Stimulated activated naive CD4-positive, alpha-beta T cell (primary cell): ENCODE data around the gene FBLL1.
"Not testable (repeated sequence)": the region's sequence is repeated elsewhere in the genome, so short reads cannot be mapped to it uniquely, and the experiment has no call there.

ENCODE experiments used
- DNase-seq, 6 experiments: peaks; one replicate each; lab custom pipeline; 2025; lab: John Stamatoyannopoulos, UW

FBLL1 gene

DNA sequence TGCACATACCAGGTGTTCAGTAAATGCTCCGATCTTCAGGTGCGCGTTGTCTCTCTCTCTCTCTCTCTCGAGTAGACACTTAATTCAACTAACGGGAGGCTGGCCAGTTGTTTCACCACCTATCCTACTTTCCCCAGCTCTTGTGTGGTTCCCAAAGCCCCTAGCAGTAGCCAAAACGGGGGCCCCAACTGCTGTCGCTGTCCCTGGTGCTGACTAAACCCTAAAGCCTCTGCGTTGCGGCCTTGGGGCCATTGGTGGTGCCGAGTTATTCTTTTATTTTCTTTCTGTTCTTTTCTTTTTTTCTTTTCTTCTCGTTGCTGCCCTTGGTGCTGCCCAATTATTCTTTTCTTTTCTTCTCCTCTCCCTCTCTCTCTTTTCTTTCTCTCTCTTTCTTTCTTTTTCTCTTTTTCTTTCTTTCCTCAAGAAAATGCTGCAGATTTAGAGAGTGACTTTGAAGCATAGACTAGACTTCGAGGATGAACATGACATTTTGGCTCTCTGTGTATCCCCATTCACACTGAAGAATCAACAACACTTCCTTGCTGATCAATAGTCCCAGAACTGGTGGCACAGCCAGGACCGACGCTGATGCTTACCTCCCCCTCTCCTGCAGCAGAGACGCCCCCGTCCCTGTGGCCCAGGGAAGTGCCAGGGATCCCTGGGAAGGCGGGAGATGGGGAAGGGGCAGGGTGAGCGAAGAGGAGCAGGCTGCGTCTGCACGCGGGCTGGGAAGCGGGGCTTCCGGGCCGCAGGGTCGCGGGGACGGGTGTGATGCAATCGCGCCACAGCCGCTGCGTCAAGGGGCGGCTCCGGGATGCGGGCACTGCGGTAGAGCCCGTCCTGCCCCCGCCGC, at the start of gene FBLL1:
Gene FBLL1 (plus strand): TSS at position 785 of the 853 bp plus-strand sequence. CDS start 200 bp downstream, outside the sequence.
- DNase-seq = peak in 2 of 6 experiments; percentile 6 to 14

DNA sequence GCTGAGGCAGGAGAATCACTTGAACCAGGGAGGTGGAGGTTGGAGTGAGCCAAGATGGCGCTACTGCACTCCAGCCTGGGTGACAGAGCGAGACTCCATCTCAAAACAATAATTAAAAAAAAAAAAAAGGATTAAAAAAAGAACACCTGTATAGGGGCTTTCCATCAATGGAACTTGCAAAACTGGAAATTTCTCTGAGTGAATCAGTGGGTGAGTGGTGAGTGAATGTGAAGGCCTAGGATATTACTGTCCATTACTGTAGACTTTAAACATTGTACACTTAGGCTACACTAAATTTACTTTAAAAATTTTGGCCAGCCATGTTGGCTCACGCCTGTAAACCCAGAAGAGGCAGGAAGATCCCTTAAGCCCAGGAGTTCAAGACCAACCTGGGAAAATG, 48.5 kb upstream of the FBLL1 start:
- DNase-seq = no peak

DNA sequence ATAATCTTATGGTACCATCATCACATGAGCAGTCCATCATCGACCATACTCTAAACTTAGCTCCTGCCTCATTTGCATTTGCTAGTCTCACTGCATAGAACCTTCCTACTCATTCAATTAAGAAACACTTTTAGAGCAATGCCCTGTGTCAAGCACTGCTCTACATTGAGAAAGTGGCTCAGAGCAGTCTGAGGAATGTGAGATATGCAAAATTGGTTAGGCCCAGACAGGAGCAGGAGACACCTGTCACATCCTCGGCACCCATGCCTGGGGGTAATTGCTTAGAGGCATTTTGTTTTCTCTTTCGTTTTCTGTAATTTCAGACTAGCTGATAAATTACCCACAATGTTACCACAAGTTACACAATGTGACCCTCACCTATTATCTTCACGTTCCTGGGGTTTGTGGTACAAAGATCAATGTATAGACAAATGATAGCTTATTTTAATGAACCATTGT, 47.7 kb upstream of the FBLL1 start:
- DNase-seq = no peak

DNA sequence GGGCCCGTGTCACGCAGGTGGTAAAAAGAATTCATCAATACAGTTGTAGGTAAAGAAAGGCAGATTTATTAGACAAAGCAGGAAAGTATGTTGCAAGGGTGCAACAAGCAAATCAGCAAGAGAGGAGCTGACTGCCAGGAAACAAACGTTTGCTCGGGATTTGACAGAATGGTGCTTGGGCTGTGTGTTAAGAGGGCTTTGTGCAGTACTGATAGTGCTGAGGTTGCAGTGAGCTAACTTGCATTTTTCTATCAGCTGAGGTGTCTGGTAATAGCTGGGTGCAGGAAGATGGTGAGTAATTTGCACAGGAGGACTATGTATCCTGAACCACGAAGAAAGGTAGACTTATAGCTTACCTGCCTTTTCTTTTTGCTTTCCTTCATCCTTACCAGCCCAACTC, 46.7 kb upstream of the FBLL1 start:
- DNase-seq = no peak

DNA sequence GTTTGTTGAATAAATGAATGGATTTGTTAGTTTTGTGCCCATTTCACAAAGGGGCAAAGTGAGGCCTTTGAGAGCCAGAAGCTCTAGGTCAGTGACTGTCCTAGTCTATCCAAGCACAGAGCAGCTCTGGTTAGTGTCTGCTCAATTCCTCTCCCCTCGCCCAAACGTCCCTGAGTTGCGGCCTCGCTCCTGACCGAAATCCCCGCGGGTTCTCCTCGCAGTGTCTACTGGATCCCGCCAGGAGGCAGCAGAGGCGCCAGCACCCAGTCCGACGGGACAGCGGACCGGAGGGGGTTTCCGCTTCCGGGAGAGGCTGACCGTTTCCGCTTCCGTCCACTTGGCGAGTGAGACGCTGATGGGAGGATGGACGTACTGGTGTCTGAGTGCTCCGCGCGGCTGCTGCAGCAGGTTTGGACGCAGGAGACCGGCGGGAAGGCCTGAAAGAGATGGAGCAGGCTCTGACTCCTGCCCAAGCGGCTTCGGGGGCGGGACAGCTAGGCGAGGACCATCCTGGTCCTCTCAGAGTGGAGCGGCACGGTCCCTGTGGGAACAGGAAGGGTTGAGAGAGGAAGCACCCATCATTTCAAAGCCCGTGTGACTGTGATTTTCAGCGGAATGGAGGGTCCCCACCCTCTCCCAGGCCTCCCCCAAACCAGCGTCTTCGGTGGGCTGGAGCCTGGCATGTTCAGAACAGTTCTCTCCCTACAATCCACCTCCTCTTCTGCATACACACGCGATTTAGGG, 42.8 kb upstream of the FBLL1 start, which contains the start of gene RARS1:
Gene RARS1 (plus strand): TSS at position 336 of the 744 bp plus-strand sequence. CDS start 28 bp downstream, at position 364.
- DNase-seq = peak; percentile 58 to 83 (median 73)

DNA sequence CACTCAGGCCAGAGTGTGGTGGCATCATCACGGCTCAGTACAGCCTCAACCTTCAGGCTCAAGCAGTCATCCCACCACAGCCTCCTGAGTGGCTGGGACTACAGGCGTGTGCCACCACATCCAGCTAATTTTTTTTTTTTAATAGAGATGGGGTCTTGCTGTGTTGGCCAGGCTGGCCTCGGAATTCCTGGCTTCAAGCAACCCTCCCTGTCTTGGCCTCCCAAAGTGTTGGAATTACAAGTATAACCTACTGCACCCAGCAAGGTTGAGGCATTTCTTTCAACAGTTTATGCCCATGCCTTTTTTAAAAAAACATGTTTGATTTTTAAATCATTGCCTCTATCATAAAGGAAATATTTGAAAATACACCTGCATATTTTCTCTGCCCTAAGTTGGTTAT, 40.0 kb upstream of the FBLL1 start:
- DNase-seq = no peak

DNA sequence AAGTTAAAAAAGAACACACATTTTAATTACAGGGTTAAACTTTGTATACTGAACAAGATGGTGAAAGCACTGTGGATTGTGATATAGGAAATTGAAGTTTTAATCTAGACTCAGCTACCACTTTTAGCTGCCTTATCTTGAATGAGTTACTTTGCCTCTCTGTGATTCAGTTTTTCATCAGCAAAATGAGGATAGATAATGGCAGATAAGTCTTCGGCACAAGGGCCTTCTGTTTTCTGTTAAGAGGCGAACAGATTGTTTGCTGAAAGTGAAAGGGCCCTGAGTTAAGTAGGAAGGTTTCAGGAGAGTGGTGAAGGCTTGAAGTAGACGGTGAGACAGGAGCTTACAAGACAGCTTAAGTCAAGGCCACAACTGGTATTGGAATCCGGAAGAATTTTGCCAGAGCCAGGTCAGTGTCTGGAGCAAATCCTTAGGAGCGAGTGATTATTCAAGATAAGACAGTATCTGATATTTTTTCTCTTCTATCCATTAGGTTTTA, 35.0 kb upstream of the FBLL1 start:
- DNase-seq = no peak

DNA sequence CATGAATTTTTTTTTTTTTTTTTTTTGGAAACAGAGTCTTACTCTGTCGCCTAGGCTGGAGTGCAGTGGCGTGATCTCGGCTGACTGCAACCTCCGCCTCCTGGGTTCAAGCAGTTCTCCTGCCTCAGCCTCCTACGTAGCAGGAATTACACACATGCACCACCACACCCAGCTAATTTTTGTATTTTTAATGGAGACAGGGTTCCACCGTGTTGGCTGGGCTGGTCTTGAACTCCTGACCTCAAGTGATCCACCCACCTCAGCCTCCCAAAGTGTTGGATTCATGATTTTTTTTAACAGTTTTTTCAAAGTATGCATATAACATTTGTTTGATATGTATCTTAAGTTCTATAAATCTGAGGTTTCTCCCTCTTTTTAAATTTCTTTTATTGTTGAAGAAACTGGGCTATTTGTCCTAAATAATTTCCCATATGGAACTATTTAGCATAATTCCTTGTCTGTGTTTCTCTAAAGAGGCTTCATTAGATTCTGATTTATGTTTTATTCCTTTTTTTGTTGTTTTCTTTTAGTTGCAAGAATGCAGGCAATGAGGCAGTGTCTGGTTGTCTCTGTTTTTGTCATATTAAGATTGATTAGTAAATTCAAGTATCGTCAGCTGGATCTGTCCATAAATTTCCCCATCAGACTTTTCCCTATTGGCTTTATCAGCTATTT, 26.4 kb upstream of the FBLL1 start:
- DNase-seq = no peak

DNA sequence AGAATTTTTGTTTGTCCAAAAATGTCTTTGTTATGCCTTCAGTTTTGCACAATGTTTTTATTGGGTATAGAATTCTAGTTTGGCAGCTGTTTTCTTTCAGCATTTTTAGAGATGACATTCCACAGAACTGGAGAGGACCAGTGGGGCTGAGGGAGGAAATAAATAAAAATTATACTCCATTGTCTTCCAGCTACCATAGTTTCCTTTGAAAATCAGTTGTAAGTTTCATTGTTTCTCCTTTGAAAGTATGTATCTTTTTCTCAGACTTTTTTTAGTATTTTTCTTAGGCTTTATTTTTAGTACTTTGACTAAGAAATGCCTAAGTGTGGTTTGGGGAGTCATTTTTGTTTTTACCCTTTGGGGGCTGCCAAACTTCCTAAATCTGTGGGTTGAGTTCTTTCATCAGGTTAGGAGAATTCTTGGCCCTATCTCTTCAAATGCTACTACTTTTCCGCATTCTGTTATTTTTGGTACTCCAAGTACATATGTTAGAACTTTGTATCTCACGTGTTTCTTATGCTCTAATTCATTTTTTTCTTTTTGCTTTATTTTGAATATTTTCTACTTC, 15.2 kb upstream of the FBLL1 start:
- no peak for DNase-seq

DNA sequence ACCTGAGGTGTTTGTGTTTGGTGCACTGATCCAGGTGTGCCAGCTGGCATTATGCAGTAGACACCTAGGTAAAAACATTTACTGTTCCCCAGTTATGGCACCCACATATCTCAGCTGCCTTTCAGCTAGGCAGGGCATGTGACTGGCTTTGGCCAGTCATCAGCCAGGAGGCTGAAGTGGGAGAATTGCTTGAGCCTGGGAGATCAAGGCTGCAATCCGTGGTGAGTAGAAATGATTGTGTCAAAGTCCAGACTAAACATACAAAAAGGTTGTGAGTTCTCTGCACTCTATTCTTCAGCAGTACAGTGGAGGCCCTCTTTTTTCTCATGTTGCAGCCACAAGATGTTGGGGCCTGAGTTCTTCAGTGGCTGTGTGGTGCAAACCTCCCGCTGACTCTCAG, 3.2 kb upstream of the FBLL1 start:
- no peak for DNase-seq

DNA sequence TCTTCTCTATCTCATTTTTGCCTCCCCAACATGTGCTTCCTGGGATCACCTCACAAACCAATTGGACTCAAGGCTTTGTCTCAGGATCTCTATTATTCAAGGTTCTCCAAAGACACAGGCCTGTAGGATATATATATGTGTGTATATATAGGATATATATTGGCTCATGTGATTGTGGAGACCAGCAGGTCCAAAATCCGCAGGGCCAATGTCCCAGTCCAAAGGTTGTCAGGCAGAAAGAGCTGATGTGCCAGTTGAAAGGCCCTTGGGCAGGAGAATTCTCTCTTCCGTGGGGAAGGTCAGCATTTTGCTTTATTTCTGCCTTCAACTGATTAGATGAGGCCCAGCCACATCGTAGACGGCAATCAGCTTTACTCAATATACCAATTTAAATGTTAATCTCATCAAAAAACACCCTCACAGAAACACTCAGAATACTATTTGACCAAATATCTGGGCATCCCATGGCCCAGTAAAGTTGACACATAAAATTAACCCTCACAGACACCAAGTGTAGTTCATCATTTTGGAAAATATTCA, 1.3 kb upstream of the FBLL1 start:
- no peak for DNase-seq

DNA sequence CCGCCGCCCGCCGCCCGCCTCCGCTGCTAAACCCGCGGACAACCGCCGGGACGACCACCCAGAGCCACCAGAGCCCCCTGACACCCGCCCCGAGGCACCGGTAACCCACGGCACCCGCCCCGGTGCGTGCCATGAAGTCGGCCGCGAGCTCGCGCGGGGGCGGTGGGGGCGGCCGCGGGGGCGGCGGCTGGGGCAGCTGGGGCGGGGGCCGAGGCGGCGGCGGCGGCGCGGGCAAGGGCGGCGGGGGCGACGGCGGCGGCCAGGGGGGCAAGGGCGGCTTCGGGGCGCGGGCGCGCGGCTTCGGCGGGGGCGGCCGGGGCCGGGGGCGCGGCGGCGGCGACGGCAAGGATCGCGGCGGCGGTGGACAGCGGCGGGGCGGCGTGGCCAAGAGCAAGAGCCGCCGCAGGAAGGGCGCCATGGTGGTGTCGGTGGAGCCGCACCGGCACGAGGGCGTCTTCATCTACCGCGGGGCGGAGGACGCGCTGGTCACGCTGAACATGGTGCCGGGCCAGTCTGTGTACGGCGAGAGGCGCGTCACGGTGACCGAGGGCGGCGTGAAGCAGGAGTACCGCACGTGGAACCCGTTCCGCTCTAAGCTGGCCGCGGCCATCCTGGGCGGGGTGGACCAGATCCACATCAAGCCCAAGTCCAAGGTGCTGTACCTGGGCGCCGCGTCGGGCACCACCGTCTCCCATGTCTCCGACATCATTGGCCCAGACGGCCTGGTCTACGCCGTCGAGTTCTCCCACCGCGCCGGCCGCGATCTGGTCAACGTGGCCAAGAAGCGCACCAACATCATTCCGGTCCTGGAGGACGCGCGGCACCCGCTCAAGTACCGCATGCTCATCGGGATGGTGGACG, 499 bp downstream of the FBLL1 start:
- no peak for DNase-seq

DNA sequence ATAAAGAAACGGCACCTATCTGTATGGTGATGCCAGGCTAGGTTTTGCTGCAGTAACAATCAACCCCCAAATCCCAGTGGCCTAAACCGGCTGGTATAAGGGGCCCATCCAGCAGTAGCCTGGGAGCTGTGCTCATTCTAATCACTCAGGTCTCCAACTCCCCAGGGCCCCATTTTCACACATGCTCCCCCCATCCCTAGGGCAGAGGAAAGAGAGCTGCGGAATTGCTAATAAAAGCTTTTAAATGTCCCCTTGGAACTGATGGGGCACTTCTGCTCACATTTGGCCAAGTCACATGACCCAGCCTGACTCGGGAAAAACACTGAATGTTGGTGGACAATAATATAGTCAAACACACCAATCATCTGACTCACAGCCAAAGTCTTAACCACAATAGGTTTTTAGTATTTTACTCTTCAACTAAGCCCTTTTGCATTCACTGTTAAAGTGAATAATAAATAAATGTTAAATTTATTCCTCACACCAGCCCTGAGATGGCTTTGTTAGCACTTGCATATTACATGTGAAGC, 1.6 kb downstream of the FBLL1 start:
- DNase-seq = no peak

DNA sequence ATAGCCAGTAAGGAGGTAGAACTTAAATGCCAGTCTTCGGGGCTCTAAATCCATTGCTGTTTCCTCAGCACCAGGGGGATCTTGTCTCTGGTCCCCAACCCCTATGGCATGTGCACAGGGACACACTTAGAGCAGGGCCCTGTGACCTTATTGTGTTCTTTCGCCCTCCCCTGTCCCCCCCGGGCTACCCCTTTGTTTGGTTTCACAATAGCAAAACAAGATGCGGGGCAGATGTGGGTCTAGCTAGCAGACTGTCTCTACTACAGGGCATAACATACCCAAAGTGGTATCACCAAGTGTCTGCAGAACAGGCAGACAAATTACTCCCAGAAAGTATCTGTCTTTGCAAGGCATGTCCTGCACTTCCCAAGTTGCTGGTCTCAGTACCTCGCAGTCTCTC, 2.1 kb downstream of the FBLL1 start:
- DNase-seq = no peak

DNA sequence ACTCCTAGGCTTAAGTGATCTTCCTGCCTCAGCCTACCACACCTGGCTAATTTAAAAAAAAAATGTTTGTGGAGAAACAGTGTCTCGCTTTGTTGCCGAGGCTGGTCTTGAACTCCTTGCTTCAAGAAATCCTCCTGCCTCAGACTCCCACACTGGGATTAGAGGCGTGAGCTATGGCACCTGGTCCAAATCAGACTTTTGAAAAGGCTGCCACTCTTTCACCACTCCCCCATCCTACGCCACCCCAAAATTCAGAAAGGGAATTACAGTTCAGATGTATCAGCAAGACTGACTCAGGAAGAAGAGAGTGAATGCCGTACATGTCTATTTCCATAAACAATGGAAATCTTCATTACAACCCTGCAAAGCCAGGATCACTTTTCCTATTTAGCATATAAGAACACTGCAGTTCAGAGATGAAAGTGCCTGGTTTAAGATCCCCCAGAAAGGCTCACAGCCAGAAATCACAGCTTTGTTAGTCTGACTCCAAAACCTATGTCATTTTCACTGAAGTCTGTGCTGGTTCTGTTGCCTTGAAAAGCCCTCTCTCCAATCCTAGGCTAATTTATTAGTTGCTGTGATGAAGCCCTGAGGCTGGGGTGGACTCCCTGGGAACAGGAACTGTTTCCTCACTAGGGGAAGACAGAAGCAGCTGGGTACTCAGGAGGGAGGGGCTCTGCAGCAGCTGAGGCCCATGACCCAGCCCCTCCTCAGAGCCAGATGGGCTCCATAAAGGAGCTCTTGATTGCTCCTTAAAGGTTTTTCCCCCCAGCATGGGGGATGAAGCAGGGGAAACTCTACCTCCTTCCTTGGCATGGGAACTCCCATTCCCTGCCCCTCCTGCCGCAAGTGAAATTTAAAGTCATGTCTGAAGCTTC, 3.1 kb downstream of the FBLL1 start:
- DNase-seq = no peak

DNA sequence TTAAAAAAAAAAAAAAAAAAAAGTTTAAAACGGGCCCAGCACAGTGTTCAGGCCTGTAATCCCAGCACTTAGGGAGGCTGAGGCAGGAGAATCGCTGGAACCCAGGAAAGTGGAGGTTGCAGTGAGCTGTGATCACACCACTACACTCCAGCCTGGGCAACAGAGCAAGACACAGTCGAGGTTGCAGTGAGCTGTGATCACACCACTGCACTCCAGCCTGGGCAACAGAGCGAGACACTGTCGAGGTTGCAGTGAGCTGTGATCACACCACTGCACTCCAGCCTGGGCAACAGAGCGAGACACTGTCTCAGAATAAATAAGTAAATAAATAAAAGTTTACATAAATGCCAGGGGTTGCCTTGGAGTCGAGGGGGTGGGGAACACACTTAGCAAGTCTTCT, 5.2 kb downstream of the FBLL1 start:
- not testable (repeated sequence) for DNase-seq

DNA sequence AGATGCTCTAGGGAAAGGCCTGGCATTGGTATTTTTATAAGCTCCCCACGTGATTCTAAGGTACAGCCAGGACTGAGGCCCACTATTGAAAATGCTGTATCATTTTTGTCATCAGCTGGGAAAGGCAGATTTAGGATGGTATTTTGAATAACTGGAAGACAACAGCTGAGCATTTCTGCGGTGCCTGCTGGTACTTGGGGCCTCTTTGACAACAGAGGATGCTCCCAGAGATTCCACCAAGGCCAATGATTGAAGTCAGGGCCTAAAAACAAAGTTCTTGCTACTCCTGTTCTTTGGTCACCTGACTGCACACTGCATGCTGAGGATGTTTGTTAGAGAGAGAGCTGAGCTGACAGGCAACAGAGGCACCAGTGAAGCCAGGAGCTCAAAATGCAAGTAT, 8.1 kb downstream of the FBLL1 start:
- DNase-seq = no peak

DNA sequence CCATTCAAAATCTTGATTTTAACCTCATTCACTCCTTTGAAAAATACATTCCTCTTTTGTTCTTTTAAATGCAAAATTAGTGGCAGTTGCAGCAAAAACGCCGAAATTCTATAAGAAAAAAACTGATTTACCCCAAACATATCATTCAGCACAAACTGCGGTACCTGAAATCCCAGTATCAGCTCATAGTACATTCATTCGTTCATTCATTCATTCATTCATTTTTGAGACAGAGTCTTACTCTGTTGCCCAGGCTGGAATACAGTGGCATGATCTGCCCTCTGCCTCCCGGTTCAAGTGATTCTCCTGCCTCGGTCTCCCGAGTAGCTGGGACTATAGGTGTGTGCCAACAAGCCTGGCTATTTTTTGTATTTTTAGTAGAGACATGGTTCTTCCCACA, 20.4 kb downstream of the FBLL1 start:
- DNase-seq = no peak

DNA sequence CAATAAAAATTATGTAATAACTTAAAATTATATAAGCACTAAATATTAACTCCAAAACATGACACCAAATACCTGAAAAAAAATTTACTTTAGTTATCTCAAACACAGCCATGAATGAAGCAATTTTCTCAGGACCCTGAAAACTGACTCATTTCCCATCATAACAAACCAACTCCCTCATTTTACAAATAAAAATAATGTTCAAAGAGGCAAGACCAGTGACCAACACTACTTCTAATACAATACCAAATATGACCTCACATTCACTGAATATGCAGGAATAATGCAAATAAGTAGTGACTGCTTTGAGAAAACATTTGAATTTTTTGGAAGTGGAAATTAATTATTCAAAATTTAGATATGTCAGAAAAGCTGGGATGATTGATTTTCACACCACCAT, 21.6 kb downstream of the FBLL1 start:
- DNase-seq = no peak
